GM20000 (cell line): ENCODE data around the gene GNG13.

Source experiments
- DNase-seq: peaks from one replicate; pipeline ENCODE4 v3.0.0; 2012; ENCODE audit warnings: low spot score
- CTCF ChIP-seq: IDR thresholded peaks from 2 replicates; pipeline ENCODE4 v1.5.1; 2012; ENCODE audit warnings: mild to moderate bottlenecking, control low read depth; ENCODE audit errors: extremely low read depth, missing control alignments

Gene GNG13

GRCh38 chr16:830871-831570, 30.5 kb upstream of the GNG13 start:
- no peak for TF ChIP-seq CTCF
- no peak for DNase-seq

- no peak for TF ChIP-seq CTCF
- no peak for DNase-seq
Observed at GRCh38 chr16:830107-830870, 29.8 kb upstream of the GNG13 start.

GRCh38 chr16:828891-829290, 28.4 kb upstream of the GNG13 start:
- no peak for DNase-seq
- TF ChIP-seq CTCF = no peak

- no peak for DNase-seq
- no peak for TF ChIP-seq CTCF
Observed at GRCh38 chr16:827513-827912, 27.0 kb upstream of the GNG13 start.

GRCh38 chr16:825341-826061, 25.0 kb upstream of the GNG13 start:
- no peak for DNase-seq
- no peak for TF ChIP-seq CTCF

GRCh38 chr16:824601-825000, 24.1 kb upstream of the GNG13 start:
- no peak for TF ChIP-seq CTCF
- DNase-seq = no peak

GRCh38 chr16:824194-824593, 23.7 kb upstream of the GNG13 start:
- no peak for DNase-seq
- no peak for TF ChIP-seq CTCF
